ENCODE measurements around the gene WDFY4.

- TF ChIP-seq CTCF (IDR thresholded peaks at IDR 0.05) (no peak), EZH2 (IDR thresholded peaks at IDR 0.05) (no peak)
Measured at GRCh38 chr10:48780341-48780740, 95.7 kb downstream of the WDFY4 start.
